B cell (primary cell): ENCODE results near the gene TMCO6.

Experiments used
- CTCF ChIP-seq: fragments of 200-600 bp; IDR thresholded peaks from one replicate; pipeline ENCODE4 v1.8.0; 2022; ENCODE audit warnings: antibody characterized with exemption, mild to moderate bottlenecking
- EZH2 ChIP-seq: IDR thresholded peaks from 2 replicates; pipeline ENCODE4 v1.6.1; 2012; ENCODE audit warnings: borderline replicate concordance, low read depth, mild to moderate bottlenecking, moderate library complexity, low read length; ENCODE audit not compliant: insufficient read depth, poor library complexity, severe bottlenecking

GRCh38 chr5:140641716-140642115 is 2.5 kb downstream of the TMCO6 start:
- TF ChIP-seq CTCF (no peak), EZH2 (no peak)
